ENCODE results near the gene SPON1. TPM values are rescaled to one million over a fixed set of nuclear protein-coding genes. Genes with fewer than 3 reads are reported as not detected.

The SPON1 gene
- polyA plus RNA-seq, 4 donors, result 11.4 to 99.8 (median 22.2) TPM

GRCh38 chr11:14261066-14261465 lies 298.5 kb downstream of the SPON1 start:
- Histone ChIP-seq H3K27me3 (ENCODE audit: control insufficient read depth in 3 of 3, insufficient read depth in 3 of 3, low read length in 3 of 3) (no peaks in the 10 kb centered on the region), H3K4me1 (ENCODE audit: control insufficient read depth in 3 of 3, insufficient read depth in 2 of 3, low read depth in 1 of 3, low read length in 2 of 3) (peaks cover 0 to 37% (median 22%) of the 10 kb centered on the region in 3 donors), H3K27ac (ENCODE audit: low read depth in 1 of 3, low read length in 2 of 3) (no peak overlapping the region), H3K9me3 (ENCODE audit: control insufficient read depth in 2 of 2, insufficient read depth in 1 of 2, low read depth in 1 of 2, low read length in 1 of 2) (peaks cover 0 to 2% of the 10 kb centered on the region in 2 donors), H3K4me3 (ENCODE audit: low read depth in 1 of 3, low read length in 3 of 3) (no peak overlapping the region), H3K36me3 (ENCODE audit: control insufficient read depth in 3 of 3, insufficient read depth in 2 of 3, low read depth in 1 of 3, low read length in 3 of 3) (peaks cover 0 to 48% (median 14%) of the 10 kb centered on the region in 3 donors)
- FAIRE-seq, result no peak
- 69 to 88% (median 79%) methylated on average over 4 of the region's 4 CpGs for WGBS, 3 donors
- DNase-seq, result no peak

GRCh38 chr11:14262271-14262846 lies 299.8 kb downstream of the SPON1 start:
- H3K27ac ChIP-seq (ENCODE audit: low read depth in 1 of 3, low read length in 2 of 3), result no peak overlapping the region
- 92 to 95% (median 94%) methylated on average over 8 of the region's 8 CpGs for WGBS, 3 donors
- no peak for FAIRE-seq

GRCh38 chr11:14264966-14265365 lies 302.4 kb downstream of the SPON1 start:
- no peak for FAIRE-seq
- DNase-seq, result no peak
- Histone ChIP-seq H3K4me3 (ENCODE audit: low read depth in 1 of 3, low read length in 3 of 3) (no peak overlapping the region), H3K36me3 (ENCODE audit: control insufficient read depth in 3 of 3, insufficient read depth in 2 of 3, low read depth in 1 of 3, low read length in 3 of 3) (peaks cover 0 to 36% (median 16%) of the 10 kb centered on the region in 3 donors), H3K9me3 (ENCODE audit: control insufficient read depth in 2 of 2, insufficient read depth in 1 of 2, low read depth in 1 of 2, low read length in 1 of 2) (peaks cover 0 to 2% of the 10 kb centered on the region in 2 donors), H3K4me1 (ENCODE audit: control insufficient read depth in 3 of 3, insufficient read depth in 2 of 3, low read depth in 1 of 3, low read length in 2 of 3) (peaks cover 0 to 3% (median 3%) of the 10 kb centered on the region in 3 donors), H3K27ac (ENCODE audit: low read depth in 1 of 3, low read length in 2 of 3) (no peak overlapping the region), H3K27me3 (ENCODE audit: control insufficient read depth in 3 of 3, insufficient read depth in 3 of 3, low read length in 3 of 3) (no peaks in the 10 kb centered on the region)
- WGBS, 3 donors, result 94 to 98% (median 97%) methylated on average over 2 of the region's 2 CpGs

More at GRCh38 chr11:14262271-14262846, 299.8 kb downstream of the SPON1 start:
- no peak for DNase-seq
- Histone ChIP-seq H3K9me3 (ENCODE audit: control insufficient read depth in 2 of 2, insufficient read depth in 1 of 2, low read depth in 1 of 2, low read length in 1 of 2) (peaks cover 0 to 2% of the 10 kb centered on the region in 2 donors), H3K4me1 (ENCODE audit: control insufficient read depth in 3 of 3, insufficient read depth in 2 of 3, low read depth in 1 of 3, low read length in 2 of 3) (peaks cover 0 to 25% (median 21%) of the 10 kb centered on the region in 3 donors), H3K4me3 (ENCODE audit: low read depth in 1 of 3, low read length in 3 of 3) (no peak overlapping the region), H3K27me3 (ENCODE audit: control insufficient read depth in 3 of 3, insufficient read depth in 3 of 3, low read length in 3 of 3) (no peaks in the 10 kb centered on the region), H3K36me3 (ENCODE audit: control insufficient read depth in 3 of 3, insufficient read depth in 2 of 3, low read depth in 1 of 3, low read length in 3 of 3) (peaks cover 0 to 47% (median 18%) of the 10 kb centered on the region in 3 donors)

- Histone ChIP-seq H3K4me3 (ENCODE audit: low read depth in 1 of 3, low read length in 3 of 3) (no peak overlapping the region), H3K4me1 (ENCODE audit: control insufficient read depth in 3 of 3, insufficient read depth in 2 of 3, low read depth in 1 of 3, low read length in 2 of 3) (peaks cover 0 to 5% (median 0%) of the 10 kb centered on the region in 3 donors), H3K27ac (ENCODE audit: low read depth in 1 of 3, low read length in 2 of 3) (no peak overlapping the region), H3K36me3 (ENCODE audit: control insufficient read depth in 3 of 3, insufficient read depth in 2 of 3, low read depth in 1 of 3, low read length in 3 of 3) (peaks cover 0 to 23% (median 16%) of the 10 kb centered on the region in 3 donors), H3K9me3 (ENCODE audit: control insufficient read depth in 2 of 2, insufficient read depth in 1 of 2, low read depth in 1 of 2, low read length in 1 of 2) (peaks cover 0 to 2% of the 10 kb centered on the region in 2 donors), H3K27me3 (ENCODE audit: control insufficient read depth in 3 of 3, insufficient read depth in 3 of 3, low read length in 3 of 3) (no peaks in the 10 kb centered on the region)
- FAIRE-seq (no peak), DNase-seq (no peak)
- WGBS, 3 donors, result 90 to 100% (median 100%) methylated on average over 1 of the region's 1 CpG
These were observed 304.1 kb downstream of the SPON1 start for GRCh38 chr11:14266622-14267021.

GRCh38 chr11:14267861-14268635 lies 305.5 kb downstream of the SPON1 start:
- FAIRE-seq (no peak), DNase-seq (no peak)
- 91 to 97% (median 95%) methylated on average over 6 of the region's 6 CpGs for WGBS, 3 donors

GRCh38 chr11:14269692-14270573 lies 307.4 kb downstream of the SPON1 start:
- 74 to 85% (median 78%) methylated on average over 5 of the region's 5 CpGs for WGBS, 3 donors
- FAIRE-seq, result no peak
- Histone ChIP-seq H3K27ac (ENCODE audit: low read depth in 1 of 3, low read length in 2 of 3) (no peak overlapping the region), H3K4me1 (ENCODE audit: control insufficient read depth in 3 of 3, insufficient read depth in 2 of 3, low read depth in 1 of 3, low read length in 2 of 3) (peaks cover 0 to 7% (median 0%) of the 10 kb centered on the region in 3 donors), H3K4me3 (ENCODE audit: low read depth in 1 of 3, low read length in 3 of 3) (no peak overlapping the region), H3K36me3 (ENCODE audit: control insufficient read depth in 3 of 3, insufficient read depth in 2 of 3, low read depth in 1 of 3, low read length in 3 of 3) (peaks cover 0 to 14% (median 11%) of the 10 kb centered on the region in 3 donors), H3K27me3 (ENCODE audit: control insufficient read depth in 3 of 3, insufficient read depth in 3 of 3, low read length in 3 of 3) (no peaks in the 10 kb centered on the region), H3K9me3 (ENCODE audit: control insufficient read depth in 2 of 2, insufficient read depth in 1 of 2, low read depth in 1 of 2, low read length in 1 of 2) (no peaks in the 10 kb centered on the region)
- no peak for DNase-seq

More at GRCh38 chr11:14267861-14268635, 305.5 kb downstream of the SPON1 start:
- Histone ChIP-seq H3K27me3 (ENCODE audit: control insufficient read depth in 3 of 3, insufficient read depth in 3 of 3, low read length in 3 of 3) (no peaks in the 10 kb centered on the region), H3K36me3 (ENCODE audit: control insufficient read depth in 3 of 3, insufficient read depth in 2 of 3, low read depth in 1 of 3, low read length in 3 of 3) (peaks cover 0 to 16% (median 15%) of the 10 kb centered on the region in 3 donors), H3K4me1 (ENCODE audit: control insufficient read depth in 3 of 3, insufficient read depth in 2 of 3, low read depth in 1 of 3, low read length in 2 of 3) (peaks cover 0 to 7% (median 0%) of the 10 kb centered on the region in 3 donors), H3K4me3 (ENCODE audit: low read depth in 1 of 3, low read length in 3 of 3) (no peak overlapping the region), H3K9me3 (ENCODE audit: control insufficient read depth in 2 of 2, insufficient read depth in 1 of 2, low read depth in 1 of 2, low read length in 1 of 2) (peaks cover 0 to 2% of the 10 kb centered on the region in 2 donors), H3K27ac (ENCODE audit: low read depth in 1 of 3, low read length in 2 of 3) (no peak overlapping the region)

- Histone ChIP-seq H3K4me3 (ENCODE audit: low read depth in 1 of 3, low read length in 3 of 3) (no peak overlapping the region), H3K9me3 (ENCODE audit: control insufficient read depth in 2 of 2, insufficient read depth in 1 of 2, low read depth in 1 of 2, low read length in 1 of 2) (no peaks in the 10 kb centered on the region), H3K36me3 (ENCODE audit: control insufficient read depth in 3 of 3, insufficient read depth in 2 of 3, low read depth in 1 of 3, low read length in 3 of 3) (peaks cover 0 to 6% (median 4%) of the 10 kb centered on the region in 3 donors), H3K27ac (ENCODE audit: low read depth in 1 of 3, low read length in 2 of 3) (peak overlapping the region in 1 of 3 donors; percentile 17), H3K4me1 (ENCODE audit: control insufficient read depth in 3 of 3, insufficient read depth in 2 of 3, low read depth in 1 of 3, low read length in 2 of 3) (peaks cover 0 to 7% (median 0%) of the 10 kb centered on the region in 3 donors), H3K27me3 (ENCODE audit: control insufficient read depth in 3 of 3, insufficient read depth in 3 of 3, low read length in 3 of 3) (no peaks in the 10 kb centered on the region)
- DNase-seq (no peak), FAIRE-seq (no peak)
- 49 to 61% (median 61%) methylated on average over 6 of the region's 6 CpGs for WGBS, 3 donors
These were observed 308.4 kb downstream of the SPON1 start for GRCh38 chr11:14270690-14271542.

Data from small intestine (tissue), 7 donors.